Stimulated activated naive CD8-positive, alpha-beta T cell treated with anti-CD3 and anti-CD28 coated beads, Interleukin-15, Interleukin-2, amounts not matched to agents 100 ng/mL and 50 ng/mL, for 24 hours (primary cell): Measurements from ENCODE around the gene JDP2.
"Not testable (repeated sequence)": the region's sequence is repeated elsewhere in the genome, so short reads cannot be mapped to it uniquely, and the experiment has no call there.

Experiments used
- H3K27ac Mint-ChIP-seq: one replicate; pipeline ENCODE4 v1.8.0; 2021; ENCODE audit warnings: mild to moderate bottlenecking, mixed read lengths
- H3K27me3 Mint-ChIP-seq: one replicate; pipeline ENCODE4 v1.8.0; 2021; ENCODE audit warnings: mixed read lengths
- H3K36me3 Mint-ChIP-seq: one replicate; pipeline ENCODE4 v1.8.0; 2021; ENCODE audit warnings: low read depth, mixed read lengths
- H3K4me1 Mint-ChIP-seq: one replicate; pipeline ENCODE4 v1.8.0; 2021; ENCODE audit warnings: low read depth, mixed read lengths
- H3K4me3 Mint-ChIP-seq: one replicate; pipeline ENCODE4 v1.8.0; 2021; ENCODE audit warnings: mild to moderate bottlenecking, mixed read lengths
- H3K9me3 Mint-ChIP-seq: one replicate; pipeline ENCODE4 v1.8.0; 2021; ENCODE audit warnings: mixed read lengths

JDP2 gene

GRCh38 chr14:75427482-75428229 lies at the start of gene JDP2:
Gene JDP2, plus strand, starts transcription at chr14:75428022. Its CDS starts 9,899 bp downstream, at chr14:75437921.
- Mint-ChIP-seq H3K9me3 (no peaks in the 10 kb centered on the region), H3K27ac (no peak within 1 kb of the TSS), H3K36me3 (no peaks in the 10 kb centered on the region), H3K27me3 (peaks cover 34% of the 10 kb centered on the region), H3K4me1 (peaks cover 8% of the 10 kb centered on the region), H3K4me3 (peak within 1 kb of the TSS; percentile 57)

DNA sequence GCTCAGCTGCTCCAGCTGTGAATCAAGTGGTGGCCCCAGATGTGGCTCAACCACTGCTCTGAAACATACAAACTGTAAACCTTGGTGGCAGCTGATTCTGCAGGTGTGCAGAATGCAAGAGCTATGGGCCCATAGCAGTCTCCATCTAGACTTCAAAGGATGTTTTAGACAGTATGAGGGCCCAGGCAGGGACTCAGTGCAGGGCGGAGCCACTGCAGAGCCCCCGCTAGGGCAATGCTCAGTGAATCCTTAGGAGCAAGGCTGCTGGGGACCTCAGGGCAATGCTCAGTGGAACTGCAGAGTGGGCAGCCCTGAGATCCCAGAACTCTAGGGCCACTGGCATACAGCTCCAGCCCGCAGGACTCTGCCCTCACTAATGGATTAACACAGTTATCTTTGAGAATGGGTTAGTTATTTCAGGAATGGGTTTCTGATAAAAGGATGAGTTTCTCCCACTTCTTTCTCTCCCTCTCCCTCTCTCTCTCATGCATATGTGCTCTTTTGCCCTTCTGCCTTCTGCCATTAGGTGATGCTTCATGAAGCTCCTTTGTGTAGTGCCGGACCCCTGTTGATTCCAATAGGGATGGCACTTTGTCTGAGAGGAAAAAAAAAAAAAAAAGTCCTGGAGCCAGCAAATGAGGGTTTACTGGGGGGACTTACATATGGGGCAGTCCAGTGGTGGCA lies 48.4 kb upstream of the JDP2 start:
- Mint-ChIP-seq H3K4me3 (no peak overlapping the region), H3K36me3 (no peaks in the 10 kb centered on the region), H3K27me3 (peaks cover 8% of the 10 kb centered on the region), H3K9me3 (peaks cover 3% of the 10 kb centered on the region), H3K27ac (no peak overlapping the region), H3K4me1 (no peaks in the 10 kb centered on the region)

- no peaks in the 10 kb centered on the region for H3K4me1 Mint-ChIP-seq
- no peak overlapping the region for H3K27ac Mint-ChIP-seq
- no peak overlapping the region for H3K4me3 Mint-ChIP-seq
- H3K36me3 Mint-ChIP-seq = no peaks in the 10 kb centered on the region
- H3K27me3 Mint-ChIP-seq = peaks cover 13% of the 10 kb centered on the region
- H3K9me3 Mint-ChIP-seq = peaks cover 8% of the 10 kb centered on the region
Observed at GRCh38 chr14:75379930-75380270, 47.9 kb upstream of the JDP2 start.

GRCh38 chr14:75380656-75381055 lies 47.2 kb upstream of the JDP2 start:
- Mint-ChIP-seq H3K9me3 (peaks cover 9% of the 10 kb centered on the region), H3K27ac (no peak overlapping the region), H3K4me3 (no peak overlapping the region), H3K27me3 (peaks cover 15% of the 10 kb centered on the region), H3K36me3 (no peaks in the 10 kb centered on the region), H3K4me1 (no peaks in the 10 kb centered on the region)

DNA sequence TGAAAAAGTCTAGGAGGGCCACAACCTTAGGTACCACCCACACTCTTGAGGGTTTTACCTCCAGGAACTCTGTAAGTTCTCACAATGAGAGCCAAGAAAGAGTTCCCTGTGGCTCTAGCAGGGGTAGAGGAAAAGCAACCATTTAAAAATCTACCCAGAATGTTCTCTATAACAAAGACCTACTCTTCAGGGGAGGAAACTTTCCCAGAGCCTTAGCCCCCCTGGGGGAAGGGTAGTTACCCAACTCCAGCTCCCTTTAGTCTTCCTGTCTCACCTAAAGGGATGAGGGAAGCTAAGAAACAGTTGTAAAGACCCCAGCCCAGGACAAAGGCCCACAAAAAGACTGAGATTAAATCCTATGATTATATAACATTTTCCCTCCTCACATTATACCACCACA lies 46.2 kb upstream of the JDP2 start:
- Mint-ChIP-seq H3K9me3 (peaks cover 9% of the 10 kb centered on the region), H3K27ac (no peak overlapping the region), H3K4me3 (no peak overlapping the region), H3K27me3 (peaks cover 18% of the 10 kb centered on the region), H3K4me1 (no peaks in the 10 kb centered on the region), H3K36me3 (no peaks in the 10 kb centered on the region)

DNA sequence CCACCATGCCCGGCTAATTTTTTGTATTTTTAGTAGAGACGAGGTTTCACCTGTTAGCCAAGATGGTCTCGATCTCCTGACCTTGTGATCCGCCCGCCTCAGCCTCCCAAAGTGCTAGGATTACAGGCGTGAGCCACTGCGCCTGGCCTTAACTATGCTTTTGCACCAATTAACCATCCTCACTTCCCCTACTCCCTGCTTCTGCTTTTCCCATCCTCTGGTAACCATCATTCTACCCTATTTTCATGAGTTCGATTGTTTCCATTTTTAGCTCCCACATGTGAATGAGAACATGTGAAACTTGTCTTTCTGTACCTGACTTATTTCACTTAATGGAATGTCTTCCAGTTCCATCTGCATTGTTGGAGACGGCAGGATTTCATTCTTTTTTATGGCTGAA lies 44.6 kb upstream of the JDP2 start:
- not testable (repeated sequence) for H3K27ac Mint-ChIP-seq, H3K9me3 Mint-ChIP-seq, H3K4me3 Mint-ChIP-seq, H3K36me3 Mint-ChIP-seq, H3K4me1 Mint-ChIP-seq
- H3K27me3 Mint-ChIP-seq = peaks cover 18% of the 10 kb centered on the region

DNA sequence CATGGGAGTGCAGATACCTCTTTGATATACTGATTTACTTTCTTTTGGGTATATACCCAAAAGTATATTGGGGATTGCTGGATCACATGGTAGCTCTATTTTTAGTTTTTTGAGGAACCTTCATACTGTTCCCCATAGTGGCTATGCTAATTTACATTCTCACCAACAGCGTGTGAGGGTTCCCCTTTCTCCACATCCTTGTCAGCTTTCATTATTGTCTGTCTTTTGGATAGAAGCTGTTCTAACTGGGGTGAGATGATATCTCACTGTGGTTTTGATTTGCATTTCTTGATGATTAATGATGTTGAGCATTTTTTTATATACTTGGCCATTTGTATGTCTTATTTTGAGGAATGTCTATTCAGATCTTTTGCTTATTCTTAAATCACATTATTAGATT lies 44.1 kb upstream of the JDP2 start:
- Mint-ChIP-seq H3K4me1 (no peaks in the 10 kb centered on the region), H3K27me3 (peaks cover 18% of the 10 kb centered on the region), H3K27ac (no peak overlapping the region), H3K9me3 (peaks cover 9% of the 10 kb centered on the region), H3K4me3 (no peak overlapping the region), H3K36me3 (no peaks in the 10 kb centered on the region)

DNA sequence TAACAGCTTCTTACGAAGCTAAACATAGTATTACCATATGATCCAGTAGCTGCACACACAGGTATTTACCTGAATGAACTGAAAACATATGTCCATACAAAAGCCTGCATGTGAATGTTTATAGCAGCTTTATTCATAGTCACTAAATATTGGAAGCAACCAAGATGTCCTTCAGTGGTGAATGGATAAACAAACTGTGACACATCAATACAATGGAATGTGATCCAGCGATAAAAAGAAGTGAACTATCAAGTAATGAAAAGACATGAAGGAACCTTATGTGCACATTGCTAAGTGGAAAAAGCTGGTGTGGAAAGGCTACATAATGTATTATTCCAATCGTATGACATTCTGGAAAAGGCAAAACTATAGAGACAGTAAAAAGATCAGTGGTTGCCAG lies 38.1 kb upstream of the JDP2 start:
- Mint-ChIP-seq H3K36me3 (no peaks in the 10 kb centered on the region), H3K4me1 (no peaks in the 10 kb centered on the region), H3K27me3 (peaks cover 8% of the 10 kb centered on the region), H3K27ac (no peak overlapping the region), H3K4me3 (no peak overlapping the region), H3K9me3 (peaks cover 3% of the 10 kb centered on the region)

DNA sequence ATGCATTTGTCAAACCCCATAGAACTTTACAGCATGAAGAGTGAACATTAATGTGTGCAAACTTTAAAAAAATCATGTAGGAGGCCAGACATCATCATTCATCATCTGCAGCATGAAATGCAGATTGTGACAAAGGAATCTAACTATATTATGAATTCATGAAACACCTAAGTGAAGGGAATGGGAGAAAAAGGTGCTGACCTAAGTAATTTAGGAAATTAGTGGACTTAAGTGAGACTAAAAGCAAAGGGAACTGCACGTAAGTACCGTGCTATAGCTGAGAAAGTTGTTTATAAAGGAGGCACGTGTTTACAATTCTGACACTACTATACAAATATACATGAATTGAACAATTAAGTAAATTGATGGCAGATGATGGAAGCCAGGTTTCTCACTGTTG lies 37.6 kb upstream of the JDP2 start:
- Mint-ChIP-seq H3K9me3 (no peaks in the 10 kb centered on the region), H3K27me3 (peaks cover 4% of the 10 kb centered on the region), H3K4me3 (no peak overlapping the region), H3K27ac (no peak overlapping the region), H3K4me1 (no peaks in the 10 kb centered on the region), H3K36me3 (no peaks in the 10 kb centered on the region)

DNA sequence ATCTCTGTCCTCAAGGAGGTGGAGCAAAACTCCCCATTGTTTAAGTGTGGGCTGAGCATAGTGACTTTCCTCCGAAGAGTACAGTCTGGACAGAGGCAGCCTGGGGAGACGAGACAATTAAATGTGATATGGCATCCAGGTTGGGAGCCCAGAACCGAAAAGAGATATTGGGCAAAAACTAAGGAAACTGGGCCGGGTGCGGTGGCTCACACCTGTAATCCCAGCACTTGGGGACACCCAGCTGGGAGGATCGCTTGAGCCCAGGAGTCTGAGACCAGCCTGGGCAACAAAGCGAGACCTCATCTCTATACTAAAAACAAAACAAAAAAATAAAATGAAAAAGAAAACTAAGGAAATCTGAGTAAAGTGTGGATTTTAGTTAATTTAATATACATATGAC lies 35.9 kb upstream of the JDP2 start:
- no peaks in the 10 kb centered on the region for H3K36me3 Mint-ChIP-seq
- no peaks in the 10 kb centered on the region for H3K9me3 Mint-ChIP-seq
- H3K4me3 Mint-ChIP-seq = no peak overlapping the region
- H3K4me1 Mint-ChIP-seq = no peaks in the 10 kb centered on the region
- no peak overlapping the region for H3K27ac Mint-ChIP-seq
- H3K27me3 Mint-ChIP-seq = no peaks in the 10 kb centered on the region

GRCh38 chr14:75392686-75393641 lies 34.9 kb upstream of the JDP2 start:
- H3K27me3 Mint-ChIP-seq = no peaks in the 10 kb centered on the region

DNA sequence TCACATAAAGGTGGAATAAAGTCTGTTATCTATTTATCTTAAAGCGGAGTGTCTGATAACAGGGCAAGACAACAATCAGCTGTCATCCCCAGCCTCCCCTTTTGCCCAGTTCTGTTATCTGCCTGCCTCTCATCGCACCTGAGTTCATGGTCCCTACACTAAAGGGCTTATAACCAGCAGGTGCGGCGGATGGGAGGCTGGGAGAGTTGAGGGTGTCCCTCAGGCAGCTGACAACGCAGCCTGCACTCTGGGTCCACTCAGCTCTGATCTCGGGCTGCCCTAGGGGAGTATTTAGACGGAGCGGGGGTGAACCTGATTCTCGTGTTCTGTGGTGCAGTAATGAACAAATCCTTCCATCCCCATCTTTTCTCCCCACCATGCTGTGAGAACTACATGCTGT lies 34.0 kb upstream of the JDP2 start:
- Mint-ChIP-seq H3K27me3 (no peaks in the 10 kb centered on the region), H3K27ac (no peak overlapping the region), H3K4me1 (no peaks in the 10 kb centered on the region), H3K4me3 (no peak overlapping the region), H3K36me3 (no peaks in the 10 kb centered on the region), H3K9me3 (no peaks in the 10 kb centered on the region)

More at GRCh38 chr14:75392686-75393641, 34.9 kb upstream of the JDP2 start:
- H3K27ac Mint-ChIP-seq = no peak overlapping the region
- H3K4me3 Mint-ChIP-seq = no peak overlapping the region
- no peaks in the 10 kb centered on the region for H3K4me1 Mint-ChIP-seq
- no peaks in the 10 kb centered on the region for H3K9me3 Mint-ChIP-seq
- no peaks in the 10 kb centered on the region for H3K36me3 Mint-ChIP-seq

- Mint-ChIP-seq H3K36me3 (no peaks in the 10 kb centered on the region), H3K9me3 (no peaks in the 10 kb centered on the region), H3K27me3 (no peaks in the 10 kb centered on the region), H3K4me3 (no peak overlapping the region), H3K4me1 (peaks cover 6% of the 10 kb centered on the region), H3K27ac (no peak overlapping the region)
Observed at GRCh38 chr14:75395862-75396261, 32.0 kb upstream of the JDP2 start.

GRCh38 chr14:75399321-75399720 lies 28.5 kb upstream of the JDP2 start:
- Mint-ChIP-seq H3K27ac (no peak overlapping the region), H3K36me3 (no peaks in the 10 kb centered on the region), H3K9me3 (no peaks in the 10 kb centered on the region), H3K4me3 (no peak overlapping the region), H3K4me1 (peaks cover 8% of the 10 kb centered on the region), H3K27me3 (no peaks in the 10 kb centered on the region)
